ENCODE data around the gene PEAR1. TPM values are rescaled to one million over a fixed set of nuclear protein-coding genes. Genes with fewer than 3 reads are reported as not detected.

The PEAR1 gene
- total RNA-seq, 3 donors from 2014 or later (not counting 1 experiment from before 2014, with no cell fraction given) = 0.52 to 1.4 (median 0.80) TPM

GRCh38 chr1:156953571-156953970 is 60.1 kb downstream of the PEAR1 start:
- H3K36me3 ChIP-seq (ENCODE audit: control insufficient read depth, insufficient read depth, low read length) = no peaks in the 10 kb centered on the region
- Mint-ChIP-seq H3K27me3 (ENCODE audit: low read depth in 2 of 2) (peaks cover 13 to 34% of the 10 kb centered on the region in 2 donors), H3K27ac (no peak overlapping the region), H3K4me1 (peaks cover 0 to 4% of the 10 kb centered on the region in 2 donors), H3K4me3 (no peak overlapping the region), H3K36me3 (no peaks in the 10 kb centered on the region), H3K9me3 (no peaks in the 10 kb centered on the region)
- no peak overlapping the region for H3K4me3 ChIP-seq (ENCODE audit: low read length)
- intact Hi-C loops (cut with micrococcal nuclease) = no loop called here
- 67% methylated on average over 1 of the region's 2 CpGs for WGBS (ENCODE audit: insufficient coverage)
- TF ChIP-seq CTCF (IDR thresholded peaks at IDR 0.05) = no peak
- DNase-seq = no peak
- no peaks in the 10 kb centered on the region for H3K27me3 ChIP-seq (ENCODE audit: control insufficient read depth, insufficient read depth, low read length)
- H3K4me1 ChIP-seq (ENCODE audit: control insufficient read depth, insufficient read depth, low read length) = no peaks in the 10 kb centered on the region
- ATAC-seq = no peak
- H3K27ac ChIP-seq (ENCODE audit: low read length) = no peak overlapping the region
- no peaks in the 10 kb centered on the region for H3K9me3 ChIP-seq (ENCODE audit: control insufficient read depth, insufficient read depth, low read length)

- H3K9me3 ChIP-seq (ENCODE audit: control insufficient read depth, insufficient read depth, low read length) = no peaks in the 10 kb centered on the region
- DNase-seq (no peak), ATAC-seq (no peak)
- Mint-ChIP-seq H3K27me3 (ENCODE audit: low read depth in 2 of 2) (peaks cover 9 to 44% of the 10 kb centered on the region in 2 donors), H3K4me1 (peaks cover 0 to 4% of the 10 kb centered on the region in 2 donors), H3K27ac (no peak overlapping the region), H3K9me3 (no peaks in the 10 kb centered on the region), H3K36me3 (no peaks in the 10 kb centered on the region), H3K4me3 (no peak overlapping the region)
- WGBS (ENCODE audit: insufficient coverage) = 96% methylated on average over 9 of the region's 10 CpGs
- intact Hi-C loops (cut with micrococcal nuclease) = no loop called here
- no peaks in the 10 kb centered on the region for H3K4me1 ChIP-seq (ENCODE audit: control insufficient read depth, insufficient read depth, low read length)
- H3K36me3 ChIP-seq (ENCODE audit: control insufficient read depth, insufficient read depth, low read length) = no peaks in the 10 kb centered on the region
- H3K27ac ChIP-seq (ENCODE audit: low read length) = no peak overlapping the region
- TF ChIP-seq CTCF (IDR thresholded peaks at IDR 0.05) = no peak
- H3K4me3 ChIP-seq (ENCODE audit: low read length) = no peak overlapping the region
- H3K27me3 ChIP-seq (ENCODE audit: control insufficient read depth, insufficient read depth, low read length) = no peaks in the 10 kb centered on the region
Observed at GRCh38 chr1:156956333-156956732, 62.8 kb downstream of the PEAR1 start.

DNA sequence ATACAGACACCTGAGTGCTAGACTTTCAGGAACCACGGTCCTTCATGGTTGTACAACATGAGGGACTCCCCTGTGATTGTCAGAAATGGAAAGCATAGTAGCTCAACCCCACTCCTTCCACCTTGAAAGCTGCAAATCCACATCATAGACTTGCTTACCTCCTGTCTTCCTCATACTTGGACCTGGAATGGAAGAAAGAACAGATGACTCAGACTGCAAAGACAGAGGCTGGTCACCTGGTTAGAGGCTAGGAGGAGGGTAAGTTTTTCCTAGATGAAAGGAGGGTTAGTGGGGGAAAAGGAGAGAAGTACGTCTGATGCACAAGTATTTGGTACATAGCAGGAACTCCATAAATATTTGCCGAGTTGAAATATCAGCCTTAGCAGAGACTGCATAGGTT is 64.1 kb downstream of the PEAR1 start:
- Mint-ChIP-seq H3K4me3 (no peak overlapping the region), H3K27ac (no peak overlapping the region), H3K36me3 (no peaks in the 10 kb centered on the region), H3K4me1 (peaks cover 0 to 4% of the 10 kb centered on the region in 2 donors), H3K27me3 (ENCODE audit: low read depth in 2 of 2) (peaks cover 9 to 40% of the 10 kb centered on the region in 2 donors), H3K9me3 (no peaks in the 10 kb centered on the region)
- H3K4me3 ChIP-seq (ENCODE audit: low read length) = no peak overlapping the region
- H3K27ac ChIP-seq (ENCODE audit: low read length) = no peak overlapping the region
- no peaks in the 10 kb centered on the region for H3K9me3 ChIP-seq (ENCODE audit: control insufficient read depth, insufficient read depth, low read length)
- no peak for ATAC-seq
- no peaks in the 10 kb centered on the region for H3K36me3 ChIP-seq (ENCODE audit: control insufficient read depth, insufficient read depth, low read length)
- TF ChIP-seq CTCF (IDR thresholded peaks at IDR 0.05) = no peak
- intact Hi-C loops (cut with micrococcal nuclease) = no loop called here
- no peaks in the 10 kb centered on the region for H3K4me1 ChIP-seq (ENCODE audit: control insufficient read depth, insufficient read depth, low read length)
- WGBS (ENCODE audit: insufficient coverage) = 80% methylated on average over 3 of the region's 3 CpGs
- no peak for DNase-seq
- H3K27me3 ChIP-seq (ENCODE audit: control insufficient read depth, insufficient read depth, low read length) = no peaks in the 10 kb centered on the region

DNA sequence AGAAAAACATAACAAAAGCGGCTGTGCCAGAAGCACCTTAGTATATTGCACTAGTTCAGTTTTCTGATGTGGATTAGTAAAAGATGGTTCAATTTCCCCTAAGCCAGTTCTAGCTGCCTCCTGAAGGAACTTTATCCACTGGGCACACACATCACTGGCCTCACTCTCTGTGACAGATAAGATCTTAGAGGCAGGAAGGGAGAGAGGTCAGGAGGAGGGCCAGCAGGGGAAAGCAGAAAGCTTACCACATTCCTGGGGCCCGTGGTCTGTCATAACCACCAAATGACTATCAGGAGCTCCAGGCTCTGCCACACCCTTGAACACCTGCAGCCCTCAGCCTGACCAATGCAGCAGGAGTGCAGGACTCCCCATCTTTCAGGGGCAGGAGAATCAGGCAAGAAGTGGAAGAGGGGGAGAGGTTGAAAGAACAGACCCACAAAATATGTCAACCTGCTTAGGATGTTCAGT is 64.8 kb downstream of the PEAR1 start:
- DNase-seq (no peak), ATAC-seq (no peak)
- H3K27me3 ChIP-seq (ENCODE audit: control insufficient read depth, insufficient read depth, low read length) = no peaks in the 10 kb centered on the region
- peaks cover 3 to 9% of the 10 kb centered on the region in 2 donors for H3K4me1 Mint-ChIP-seq
- no peaks in the 10 kb centered on the region for H3K9me3 Mint-ChIP-seq
- H3K4me3 Mint-ChIP-seq = no peak overlapping the region
- no peak overlapping the region for H3K27ac ChIP-seq (ENCODE audit: low read length)
- peaks cover 9 to 40% of the 10 kb centered on the region in 2 donors for H3K27me3 Mint-ChIP-seq (ENCODE audit: low read depth in 2 of 2)
- no peak for TF ChIP-seq CTCF (IDR thresholded peaks at IDR 0.05)
- no peaks in the 10 kb centered on the region for H3K36me3 ChIP-seq (ENCODE audit: control insufficient read depth, insufficient read depth, low read length)
- intact Hi-C loops (cut with micrococcal nuclease) = no loop called here
- no peak overlapping the region for H3K27ac Mint-ChIP-seq
- H3K36me3 Mint-ChIP-seq = no peaks in the 10 kb centered on the region
- H3K4me1 ChIP-seq (ENCODE audit: control insufficient read depth, insufficient read depth, low read length) = peaks cover 6% of the 10 kb centered on the region
- H3K9me3 ChIP-seq (ENCODE audit: control insufficient read depth, insufficient read depth, low read length) = no peaks in the 10 kb centered on the region
- H3K4me3 ChIP-seq (ENCODE audit: low read length) = no peak overlapping the region
- WGBS (ENCODE audit: insufficient coverage) = 54% methylated on average over 2 of the region's 2 CpGs
